ENCODE data around the gene IL26.

DNA sequence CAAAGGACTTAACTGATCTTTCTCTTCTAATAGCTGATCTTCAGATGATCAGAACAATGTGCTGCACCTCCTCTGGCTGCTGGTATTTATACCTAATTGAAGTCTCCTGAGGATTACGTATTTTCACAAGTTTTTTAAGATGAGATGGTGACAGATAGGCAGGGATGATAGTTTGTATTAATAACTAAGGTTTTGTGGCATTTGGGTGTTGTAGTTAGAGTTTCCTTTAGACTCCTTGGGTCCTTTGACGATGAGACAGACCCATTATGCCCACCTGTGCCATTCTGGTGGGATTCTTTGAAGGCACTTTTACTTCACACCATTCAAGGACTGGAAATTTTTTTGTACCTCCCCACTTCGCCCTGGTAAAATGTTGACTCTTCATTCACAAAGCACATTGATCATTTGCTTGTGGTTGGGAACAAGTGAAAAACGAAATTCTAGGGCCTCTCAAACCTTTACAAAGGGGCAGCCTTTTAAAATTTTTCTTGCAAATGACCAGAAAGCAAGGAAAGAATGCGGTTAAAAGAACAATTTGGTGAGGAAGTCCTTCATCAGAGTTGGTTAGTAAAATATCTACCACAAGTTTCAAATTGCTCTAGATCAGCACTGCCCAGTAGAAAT, 65.8 kb downstream of the IL26 start, which contains the start of gene IFNG:
- TF ChIP-seq, protein P1, sequence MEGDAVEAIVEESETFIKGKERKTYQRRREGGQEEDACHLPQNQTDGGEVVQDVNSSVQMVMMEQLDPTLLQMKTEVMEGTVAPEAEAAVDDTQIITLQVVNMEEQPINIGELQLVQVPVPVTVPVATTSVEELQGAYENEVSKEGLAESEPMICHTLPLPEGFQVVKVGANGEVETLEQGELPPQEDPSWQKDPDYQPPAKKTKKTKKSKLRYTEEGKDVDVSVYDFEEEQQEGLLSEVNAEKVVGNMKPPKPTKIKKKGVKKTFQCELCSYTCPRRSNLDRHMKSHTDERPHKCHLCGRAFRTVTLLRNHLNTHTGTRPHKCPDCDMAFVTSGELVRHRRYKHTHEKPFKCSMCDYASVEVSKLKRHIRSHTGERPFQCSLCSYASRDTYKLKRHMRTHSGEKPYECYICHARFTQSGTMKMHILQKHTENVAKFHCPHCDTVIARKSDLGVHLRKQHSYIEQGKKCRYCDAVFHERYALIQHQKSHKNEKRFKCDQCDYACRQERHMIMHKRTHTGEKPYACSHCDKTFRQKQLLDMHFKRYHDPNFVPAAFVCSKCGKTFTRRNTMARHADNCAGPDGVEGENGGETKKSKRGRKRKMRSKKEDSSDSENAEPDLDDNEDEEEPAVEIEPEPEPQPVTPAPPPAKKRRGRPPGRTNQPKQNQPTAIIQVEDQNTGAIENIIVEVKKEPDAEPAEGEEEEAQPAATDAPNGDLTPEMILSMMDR (conservative IDR thresholded peaks at IDR 0.05; ENCODE audit: low read depth, low read length), result no peak
- TF ChIP-seq MXI1 (IDR thresholded peaks at IDR 0.05; ENCODE audit: borderline replicate concordance, low read depth, low read length), result no peak
